ENCODE results near the gene DPPA2.

DNA sequence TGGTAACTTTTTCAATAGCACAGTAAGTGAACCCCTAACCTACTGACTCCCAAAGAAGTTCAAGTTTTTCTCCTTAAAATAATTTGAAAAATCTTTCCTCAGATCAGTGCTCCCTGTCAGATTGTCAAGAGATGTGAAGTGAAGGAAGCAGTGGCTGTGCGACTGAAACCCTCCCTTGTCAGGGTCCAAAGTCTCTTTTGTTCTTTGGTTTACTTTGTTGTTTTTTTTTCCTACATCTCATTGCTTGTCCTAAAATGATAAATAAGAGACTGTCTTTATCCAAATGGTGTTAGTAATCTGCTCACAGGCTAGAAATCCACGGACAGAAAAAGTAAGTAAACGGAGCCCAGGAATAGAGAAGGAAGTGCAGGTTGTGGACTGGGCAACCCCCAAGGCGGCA lies 22.0 kb upstream of the DPPA2 start:
- no peak for TF ChIP-seq CTCF (IDR thresholded peaks at IDR 0.05)
- no peak for TF ChIP-seq POLR2A (IDR thresholded peaks at IDR 0.05)
